ENCODE measurements around the gene STXBP5. TPM values are rescaled to one million over a fixed set of nuclear protein-coding genes. Genes with fewer than 3 reads are reported as not detected.

STXBP5 gene
- total RNA-seq, 3 donors from 2014 or later (not counting 1 experiment from before 2014, with no cell fraction given), result 22.9 to 43.9 (median 35.9) TPM

- ATAC-seq, result no peak
- H3K27me3 Mint-ChIP-seq (ENCODE audit: low read depth in 2 of 2), result no peaks in the 10 kb centered on the region
- Histone ChIP-seq H3K27ac (ENCODE audit: low read length) (no peak overlapping the region), H3K9me3 (ENCODE audit: control insufficient read depth, insufficient read depth, low read length) (no peaks in the 10 kb centered on the region), H3K4me3 (ENCODE audit: low read length) (no peak overlapping the region), H3K4me1 (ENCODE audit: control insufficient read depth, insufficient read depth, low read length) (no peaks in the 10 kb centered on the region), H3K36me3 (ENCODE audit: control insufficient read depth, insufficient read depth, low read length) (no peaks in the 10 kb centered on the region), H3K27me3 (ENCODE audit: control insufficient read depth, insufficient read depth, low read length) (no peaks in the 10 kb centered on the region)
- H3K27ac Mint-ChIP-seq, result no peak overlapping the region
- H3K36me3 Mint-ChIP-seq, result no peaks in the 10 kb centered on the region
- no peak for DNase-seq
- WGBS (ENCODE audit: insufficient coverage), result 97% methylated on average over 2 of the region's 2 CpGs
- no peaks in the 10 kb centered on the region for H3K9me3 Mint-ChIP-seq
- TF ChIP-seq CTCF (IDR thresholded peaks at IDR 0.05), result no peak
- H3K4me3 Mint-ChIP-seq, result no peak overlapping the region
- intact Hi-C loops (cut with micrococcal nuclease), result no loop called here
- peaks cover 8 to 25% of the 10 kb centered on the region in 2 donors for H3K4me1 Mint-ChIP-seq
Observed at GRCh38 chr6:147211349-147211748, 7.1 kb downstream of the STXBP5 start.

- no peak for TF ChIP-seq CTCF (IDR thresholded peaks at IDR 0.05)
- no peaks in the 10 kb centered on the region for H3K36me3 Mint-ChIP-seq
- Histone ChIP-seq H3K36me3 (ENCODE audit: control insufficient read depth, insufficient read depth, low read length) (no peaks in the 10 kb centered on the region), H3K27ac (ENCODE audit: low read length) (no peak overlapping the region), H3K9me3 (ENCODE audit: control insufficient read depth, insufficient read depth, low read length) (no peaks in the 10 kb centered on the region), H3K4me3 (ENCODE audit: low read length) (no peak overlapping the region), H3K4me1 (ENCODE audit: control insufficient read depth, insufficient read depth, low read length) (no peaks in the 10 kb centered on the region), H3K27me3 (ENCODE audit: control insufficient read depth, insufficient read depth, low read length) (no peaks in the 10 kb centered on the region)
- no peak overlapping the region for H3K4me3 Mint-ChIP-seq
- ATAC-seq, result no peak
- no peaks in the 10 kb centered on the region for H3K9me3 Mint-ChIP-seq
- no peak overlapping the region for H3K27ac Mint-ChIP-seq
- WGBS (ENCODE audit: insufficient coverage), result 98% methylated on average over 3 of the region's 4 CpGs
- H3K27me3 Mint-ChIP-seq (ENCODE audit: low read depth in 2 of 2), result no peaks in the 10 kb centered on the region
- no peak for DNase-seq
- peaks cover 8 to 25% of the 10 kb centered on the region in 2 donors for H3K4me1 Mint-ChIP-seq
- intact Hi-C loops (cut with micrococcal nuclease), result no loop called here
Observed at GRCh38 chr6:147211831-147212230, 7.6 kb downstream of the STXBP5 start.

- DNase-seq (no peak), ATAC-seq (no peak)
- H3K27me3 Mint-ChIP-seq (ENCODE audit: low read depth in 2 of 2), result no peaks in the 10 kb centered on the region
- Histone ChIP-seq H3K27me3 (ENCODE audit: control insufficient read depth, insufficient read depth, low read length) (no peaks in the 10 kb centered on the region), H3K4me1 (ENCODE audit: control insufficient read depth, insufficient read depth, low read length) (no peaks in the 10 kb centered on the region), H3K27ac (ENCODE audit: low read length) (no peak overlapping the region), H3K4me3 (ENCODE audit: low read length) (no peak overlapping the region), H3K36me3 (ENCODE audit: control insufficient read depth, insufficient read depth, low read length) (no peaks in the 10 kb centered on the region), H3K9me3 (ENCODE audit: control insufficient read depth, insufficient read depth, low read length) (no peaks in the 10 kb centered on the region)
- TF ChIP-seq CTCF (IDR thresholded peaks at IDR 0.05), result no peak
- H3K9me3 Mint-ChIP-seq, result no peaks in the 10 kb centered on the region
- H3K4me1 Mint-ChIP-seq, result peaks cover 8 to 20% of the 10 kb centered on the region in 2 donors
- H3K27ac Mint-ChIP-seq, result no peak overlapping the region
- no peaks in the 10 kb centered on the region for H3K36me3 Mint-ChIP-seq
- H3K4me3 Mint-ChIP-seq, result no peak overlapping the region
- intact Hi-C loops (cut with micrococcal nuclease), result no loop called here
- 100% methylated on average over 1 of the region's 1 CpG for WGBS (ENCODE audit: insufficient coverage)
Observed at GRCh38 chr6:147212622-147213021, 8.4 kb downstream of the STXBP5 start.

GRCh38 chr6:147213772-147214171 is 9.6 kb downstream of the STXBP5 start:
- H3K4me3 ChIP-seq (ENCODE audit: low read length), result no peak overlapping the region
- H3K27ac Mint-ChIP-seq, result no peak overlapping the region
- ATAC-seq, result no peak
- no peak overlapping the region for H3K27ac ChIP-seq (ENCODE audit: low read length)
- H3K36me3 Mint-ChIP-seq, result no peaks in the 10 kb centered on the region
- WGBS (ENCODE audit: insufficient coverage), result no CpG with 5 or more reads among the region's 1 CpG
- no peaks in the 10 kb centered on the region for H3K9me3 ChIP-seq (ENCODE audit: control insufficient read depth, insufficient read depth, low read length)
- no peak for TF ChIP-seq CTCF (IDR thresholded peaks at IDR 0.05)
- H3K27me3 Mint-ChIP-seq (ENCODE audit: low read depth in 2 of 2), result no peaks in the 10 kb centered on the region
- no peaks in the 10 kb centered on the region for H3K4me1 ChIP-seq (ENCODE audit: control insufficient read depth, insufficient read depth, low read length)
- H3K9me3 Mint-ChIP-seq, result no peaks in the 10 kb centered on the region
- H3K27me3 ChIP-seq (ENCODE audit: control insufficient read depth, insufficient read depth, low read length), result no peaks in the 10 kb centered on the region
- intact Hi-C loops (cut with micrococcal nuclease), result no loop called here
- DNase-seq, result no peak
- peaks cover 10 to 20% of the 10 kb centered on the region in 2 donors for H3K4me1 Mint-ChIP-seq
- H3K36me3 ChIP-seq (ENCODE audit: control insufficient read depth, insufficient read depth, low read length), result no peaks in the 10 kb centered on the region
- H3K4me3 Mint-ChIP-seq, result no peak overlapping the region
